IPS-18a (cell line): ENCODE measurements around the gene RBM28.

ENCODE experiments used
- H3K27ac ChIP-seq: one replicate; pipeline ENCODE4 v1.5.1; 2013; ENCODE audit warnings: low read length
- H3K27me3 ChIP-seq: one replicate; pipeline ENCODE4 v1.6.1; 2013; ENCODE audit warnings: mild to moderate bottlenecking, low read length; ENCODE audit not compliant: control insufficient read depth, insufficient read depth
- H3K36me3 ChIP-seq: one replicate; pipeline ENCODE4 v1.6.1; 2013; ENCODE audit warnings: low read depth, low read length; ENCODE audit not compliant: control insufficient read depth
- H3K4me1 ChIP-seq: one replicate; pipeline ENCODE4 v1.6.1; 2013; ENCODE audit warnings: low read depth, low read length; ENCODE audit not compliant: control insufficient read depth
- H3K4me3 ChIP-seq: one replicate; pipeline ENCODE4 v1.5.1; 2013; ENCODE audit warnings: low read length
- H3K9ac ChIP-seq: one replicate; pipeline ENCODE4 v1.6.1; 2013; ENCODE audit warnings: mild to moderate bottlenecking, low read length, moderate library complexity
- H3K9me3 ChIP-seq: one replicate; pipeline ENCODE4 v1.6.1; 2013; ENCODE audit warnings: low read depth, low read length; ENCODE audit not compliant: control insufficient read depth

RBM28 gene

DNA sequence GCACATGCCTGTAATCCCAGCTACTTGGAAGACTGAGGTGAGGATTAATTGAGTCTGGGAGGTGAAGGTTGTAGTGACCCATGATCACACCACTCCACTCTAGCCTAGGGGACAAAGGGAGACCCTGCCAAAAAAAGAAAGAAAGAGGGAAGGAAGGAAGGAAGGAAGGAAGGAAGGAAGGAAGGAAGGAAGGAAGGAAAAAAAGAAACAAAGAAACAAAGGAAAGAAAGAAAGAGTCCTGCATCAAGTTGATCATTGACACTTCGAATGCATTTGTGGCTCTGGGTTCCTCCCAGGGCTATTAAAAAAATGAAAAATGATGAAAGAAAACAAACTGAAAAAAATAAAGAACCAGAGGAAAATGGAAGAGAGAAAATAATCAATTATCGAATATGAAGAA is 21.7 kb upstream of the RBM28 start:
- H3K4me1 ChIP-seq, result no peaks in the 10 kb centered on the region
- H3K9me3 ChIP-seq, result no peaks in the 10 kb centered on the region
- H3K27me3 ChIP-seq, result peaks cover 70% of the 10 kb centered on the region
- no peak overlapping the region for H3K27ac ChIP-seq
- no peak overlapping the region for H3K9ac ChIP-seq
- no peak overlapping the region for H3K4me3 ChIP-seq
- H3K36me3 ChIP-seq, result no peaks in the 10 kb centered on the region

DNA sequence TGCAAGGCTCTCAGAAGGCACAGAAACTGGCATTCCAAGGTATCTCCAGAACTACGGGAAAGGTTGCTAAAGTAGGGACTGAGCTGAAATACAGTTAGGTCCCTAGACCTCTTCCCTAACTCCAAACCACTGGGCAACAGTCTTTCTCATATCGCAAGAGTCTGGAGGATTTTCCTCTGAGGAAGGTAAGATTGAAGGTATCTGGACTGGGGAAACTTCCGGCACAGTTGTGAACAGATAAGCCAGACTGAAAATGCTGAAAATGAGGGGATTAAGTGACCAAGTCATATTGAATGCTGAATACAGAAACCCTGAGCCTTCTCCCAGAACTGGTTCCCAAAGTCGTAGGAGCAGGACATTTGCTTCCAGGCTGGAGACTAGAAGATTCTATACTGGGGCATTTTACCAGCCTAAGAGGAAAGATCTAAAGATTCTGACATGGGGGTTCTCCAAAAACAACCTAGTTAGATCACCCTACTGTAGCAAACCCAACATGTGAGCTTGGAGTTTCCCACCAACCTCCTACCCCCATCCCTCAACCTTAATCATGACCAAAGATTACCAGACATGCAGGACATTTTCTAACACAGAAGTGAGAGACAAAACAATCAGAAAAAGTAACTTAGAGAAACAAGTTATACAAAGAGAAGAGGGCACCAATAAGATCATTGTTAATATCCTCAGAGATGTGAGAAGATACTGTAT is 20.6 kb upstream of the RBM28 start:
- no peaks in the 10 kb centered on the region for H3K9me3 ChIP-seq
- peaks cover 3% of the 10 kb centered on the region for H3K4me1 ChIP-seq
- H3K27ac ChIP-seq, result no peak overlapping the region
- no peaks in the 10 kb centered on the region for H3K36me3 ChIP-seq
- H3K9ac ChIP-seq, result no peak overlapping the region
- no peak overlapping the region for H3K4me3 ChIP-seq
- peaks cover 82% of the 10 kb centered on the region for H3K27me3 ChIP-seq

DNA sequence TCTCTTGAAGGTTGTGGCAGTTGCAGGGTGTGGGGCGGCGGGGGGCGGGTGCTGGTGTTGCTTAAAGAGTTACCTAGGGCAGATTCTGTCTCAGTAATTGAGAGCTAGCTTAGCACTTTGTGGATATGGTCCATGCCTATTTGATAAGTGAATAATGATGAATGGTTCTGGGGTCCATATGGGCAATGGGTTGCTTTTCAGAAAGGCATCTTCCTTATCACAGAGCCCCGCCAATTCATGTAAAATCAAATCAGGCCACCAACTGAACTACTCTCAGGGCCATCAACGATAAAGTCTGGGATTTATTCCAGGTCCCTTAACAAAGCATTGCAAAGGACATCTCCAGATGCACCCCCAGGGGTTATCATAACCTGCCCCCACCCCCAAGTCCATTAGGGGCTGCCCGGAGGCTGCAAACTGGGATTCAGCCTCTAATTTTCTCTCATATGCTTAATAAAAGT is 19.6 kb upstream of the RBM28 start:
- Histone ChIP-seq H3K9me3 (no peaks in the 10 kb centered on the region), H3K9ac (no peak overlapping the region), H3K27me3 (peaks cover 92% of the 10 kb centered on the region), H3K27ac (no peak overlapping the region), H3K36me3 (no peaks in the 10 kb centered on the region), H3K4me3 (no peak overlapping the region), H3K4me1 (peaks cover 3% of the 10 kb centered on the region)

DNA sequence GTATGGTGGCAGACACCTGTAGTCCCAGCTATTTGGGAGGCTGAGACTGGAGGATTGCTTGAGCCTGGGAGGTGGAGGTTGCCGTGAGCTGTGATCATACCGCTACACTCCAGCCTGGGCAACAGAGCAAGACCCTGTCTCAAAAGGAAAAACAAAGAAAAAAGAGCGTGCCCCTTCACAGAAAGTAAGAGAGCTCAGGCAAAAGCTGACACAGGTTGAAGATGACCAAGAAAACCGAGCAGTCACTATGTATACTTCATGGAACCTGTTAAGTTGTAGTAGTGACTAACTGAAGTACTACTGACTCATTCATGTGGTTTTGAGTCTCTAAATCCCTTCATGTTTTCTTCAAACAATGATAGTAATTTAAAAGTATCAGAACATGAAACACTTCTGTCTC is 19.0 kb upstream of the RBM28 start:
- peaks cover 98% of the 10 kb centered on the region for H3K27me3 ChIP-seq
- H3K27ac ChIP-seq, result no peak overlapping the region
- no peaks in the 10 kb centered on the region for H3K36me3 ChIP-seq
- no peaks in the 10 kb centered on the region for H3K9me3 ChIP-seq
- no peak overlapping the region for H3K4me3 ChIP-seq
- H3K4me1 ChIP-seq, result peaks cover 3% of the 10 kb centered on the region
- H3K9ac ChIP-seq, result no peak overlapping the region

DNA sequence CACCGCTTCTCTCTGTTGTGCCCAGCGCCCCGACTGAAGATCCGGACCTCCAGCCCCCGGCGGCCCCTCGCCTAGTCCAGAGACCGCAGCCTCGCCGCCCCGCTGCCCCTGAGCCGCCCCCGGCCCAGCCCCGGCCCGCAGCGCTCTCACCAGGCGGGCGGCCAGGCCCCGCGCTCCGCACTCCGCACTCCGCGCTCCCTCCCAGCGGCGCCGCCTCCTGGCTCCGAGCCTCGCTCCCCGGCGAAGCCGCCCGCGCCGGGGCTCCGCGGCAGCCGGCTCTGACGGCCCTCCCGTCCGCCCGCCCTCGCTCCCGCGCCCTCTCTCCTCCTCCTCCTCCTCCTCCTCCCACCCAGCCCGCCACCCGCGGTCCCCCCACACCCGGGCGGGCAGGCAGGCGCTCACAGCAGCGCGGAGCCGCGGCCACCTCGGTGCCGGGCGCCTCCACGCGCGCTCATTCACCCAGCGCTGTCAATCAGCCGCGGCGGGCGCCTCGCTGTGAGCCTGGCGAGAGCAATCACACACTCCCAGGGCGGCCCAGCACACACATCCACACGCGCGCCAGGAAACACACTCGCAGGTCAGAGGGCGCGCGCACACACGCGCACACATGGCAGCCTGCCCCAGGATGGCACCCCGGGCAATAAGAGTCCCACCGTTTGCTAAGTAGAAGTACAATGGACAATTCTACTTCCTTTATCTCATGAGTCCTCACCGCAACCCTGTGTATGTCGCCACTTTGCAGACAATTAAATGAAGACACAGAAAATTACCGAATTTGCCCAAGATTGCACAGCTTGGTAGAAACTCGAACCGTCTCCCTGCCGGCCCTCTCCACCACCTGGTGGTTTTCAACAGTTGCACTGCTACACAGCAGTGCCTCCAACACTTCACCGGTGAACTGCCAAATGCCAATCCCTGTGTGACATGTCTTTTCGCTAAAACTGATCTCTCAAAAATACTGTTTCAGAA is 18.0 kb upstream of the RBM28 start, which contains the start of gene PRRT4:
Gene PRRT4, minus strand, starts transcription at position 280 of the 969 bp plus-strand sequence.
- Histone ChIP-seq H3K4me3 (peak within 1 kb of the TSS; percentile 63), H3K27ac (no peak within 1 kb of the TSS), H3K27me3 (peaks cover 91% of the 10 kb centered on the region)

DNA sequence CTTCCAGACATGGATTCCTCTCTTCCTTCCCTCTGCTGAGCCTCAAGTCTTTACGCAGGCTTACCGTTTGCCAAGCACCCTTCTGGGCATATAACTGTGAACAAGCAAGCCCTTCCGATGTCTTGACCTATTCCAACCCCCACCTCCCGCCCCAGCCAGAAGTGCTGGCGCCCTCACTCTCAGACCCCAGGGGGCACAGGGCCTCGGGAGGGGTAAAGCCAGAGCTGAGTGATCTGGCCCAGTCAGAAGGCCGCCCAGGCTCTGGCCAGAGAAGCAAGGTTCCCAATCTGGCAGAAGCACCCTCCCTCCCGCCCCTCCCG is 16.6 kb upstream of the RBM28 start:
- Histone ChIP-seq H3K27me3 (peaks cover 77% of the 10 kb centered on the region), H3K4me1 (peaks cover 3% of the 10 kb centered on the region), H3K36me3 (no peaks in the 10 kb centered on the region), H3K27ac (no peak overlapping the region), H3K9me3 (no peaks in the 10 kb centered on the region), H3K4me3 (peak overlapping the region; percentile 51), H3K9ac (no peak overlapping the region)

More for the DNA sequence above, 18.0 kb upstream of the RBM28 start, which contains the start of gene PRRT4:
- no peaks in the 10 kb centered on the region for H3K9me3 ChIP-seq
- H3K4me1 ChIP-seq, result peaks cover 3% of the 10 kb centered on the region
- H3K36me3 ChIP-seq, result no peaks in the 10 kb centered on the region
- no peak within 1 kb of the TSS for H3K9ac ChIP-seq

DNA sequence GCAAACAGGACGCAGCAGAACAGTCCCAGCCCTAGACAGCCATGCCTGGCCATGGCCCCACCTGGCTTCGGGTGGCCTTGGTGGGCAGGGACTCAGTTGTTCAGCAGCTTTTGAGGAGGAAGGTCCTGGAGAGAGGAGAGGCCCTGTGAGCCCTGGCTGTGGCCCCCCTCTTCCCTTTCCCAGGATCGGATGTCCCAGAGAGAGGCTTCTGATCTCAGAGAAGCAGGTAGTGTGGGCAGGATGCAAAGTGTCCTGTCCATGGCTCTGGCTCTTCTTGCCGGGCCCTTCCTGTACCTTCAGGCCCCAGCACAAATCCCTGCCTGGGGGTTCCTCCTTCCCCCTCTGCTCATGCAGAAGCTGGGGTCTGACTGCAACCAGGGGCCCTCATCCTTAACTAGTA is 16.2 kb upstream of the RBM28 start:
- no peak overlapping the region for H3K27ac ChIP-seq
- H3K4me3 ChIP-seq, result no peak overlapping the region
- H3K36me3 ChIP-seq, result no peaks in the 10 kb centered on the region
- H3K9ac ChIP-seq, result no peak overlapping the region
- H3K9me3 ChIP-seq, result no peaks in the 10 kb centered on the region
- peaks cover 73% of the 10 kb centered on the region for H3K27me3 ChIP-seq
- H3K4me1 ChIP-seq, result peaks cover 3% of the 10 kb centered on the region

DNA sequence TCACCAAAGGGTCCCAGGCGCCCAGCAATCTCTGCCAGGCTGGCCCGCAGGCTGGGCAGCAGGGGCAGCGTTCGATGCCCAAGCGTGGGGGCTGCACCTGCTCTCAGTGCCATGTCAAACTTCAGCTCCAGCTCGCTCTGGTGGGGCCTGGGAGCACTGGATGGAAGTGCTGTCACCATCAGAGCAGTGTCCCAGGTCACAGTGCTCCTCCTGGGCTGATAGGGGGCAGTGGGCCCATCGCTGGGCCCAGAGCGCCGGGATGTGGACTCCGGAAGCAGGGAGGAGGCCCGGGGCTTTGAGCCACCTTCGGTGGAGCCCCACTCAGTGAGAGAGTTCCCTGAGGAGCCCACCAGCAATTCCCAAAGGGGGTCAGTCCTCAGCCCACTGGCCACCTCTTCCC is 15.6 kb upstream of the RBM28 start:
- peaks cover 3% of the 10 kb centered on the region for H3K4me1 ChIP-seq
- no peak overlapping the region for H3K4me3 ChIP-seq
- no peak overlapping the region for H3K9ac ChIP-seq

DNA sequence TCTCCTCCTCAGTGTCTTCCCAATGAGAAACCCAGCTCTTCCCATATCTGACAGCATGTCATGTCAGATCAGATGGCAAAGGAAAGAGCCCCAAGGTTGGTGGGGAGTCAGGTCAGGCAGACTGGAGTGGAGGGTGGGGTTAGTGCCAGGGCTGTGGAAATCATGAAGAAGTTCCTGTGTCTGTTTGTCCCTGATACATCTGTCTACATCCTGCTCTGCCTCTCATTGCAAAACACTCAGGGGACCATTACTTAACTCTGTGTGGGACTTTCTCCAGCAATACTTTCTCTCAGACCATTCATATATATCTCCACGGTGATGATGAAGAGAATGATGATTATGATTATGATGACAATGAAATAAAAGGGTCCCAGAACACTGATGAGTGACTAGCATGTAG is 14.5 kb upstream of the RBM28 start:
- H3K27ac ChIP-seq, result no peak overlapping the region
- H3K9ac ChIP-seq, result no peak overlapping the region
- H3K4me1 ChIP-seq, result peaks cover 3% of the 10 kb centered on the region
- H3K9me3 ChIP-seq, result no peaks in the 10 kb centered on the region
- H3K27me3 ChIP-seq, result peaks cover 67% of the 10 kb centered on the region
- no peaks in the 10 kb centered on the region for H3K36me3 ChIP-seq
- no peak overlapping the region for H3K4me3 ChIP-seq

More for the DNA sequence above, 15.6 kb upstream of the RBM28 start:
- H3K27ac ChIP-seq, result no peak overlapping the region
- H3K36me3 ChIP-seq, result no peaks in the 10 kb centered on the region
- no peaks in the 10 kb centered on the region for H3K9me3 ChIP-seq
- H3K27me3 ChIP-seq, result peaks cover 67% of the 10 kb centered on the region

DNA sequence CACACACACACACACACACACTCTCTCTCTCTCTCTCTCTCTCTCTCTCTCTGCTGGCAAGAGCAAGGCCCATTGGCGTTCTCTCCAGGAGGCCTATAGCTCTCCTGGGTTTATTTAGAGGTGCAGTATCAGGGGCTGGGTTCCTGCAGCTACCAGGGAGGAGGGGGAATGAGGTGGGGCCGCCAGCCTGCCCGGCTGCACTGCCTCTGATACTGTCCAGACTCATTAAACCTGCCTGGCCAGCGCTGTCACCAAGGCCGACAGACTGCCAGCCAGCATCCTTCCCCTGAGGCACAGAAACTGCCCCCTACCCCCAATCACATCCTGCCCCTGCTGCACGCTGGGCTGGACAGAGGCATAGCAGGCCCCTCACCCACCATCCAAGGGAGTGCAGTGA is 13.5 kb upstream of the RBM28 start:
- no peaks in the 10 kb centered on the region for H3K36me3 ChIP-seq
- peaks cover 67% of the 10 kb centered on the region for H3K27me3 ChIP-seq
- peaks cover 3% of the 10 kb centered on the region for H3K4me1 ChIP-seq
- no peak overlapping the region for H3K4me3 ChIP-seq
- no peaks in the 10 kb centered on the region for H3K9me3 ChIP-seq
- no peak overlapping the region for H3K27ac ChIP-seq
- H3K9ac ChIP-seq, result no peak overlapping the region

DNA sequence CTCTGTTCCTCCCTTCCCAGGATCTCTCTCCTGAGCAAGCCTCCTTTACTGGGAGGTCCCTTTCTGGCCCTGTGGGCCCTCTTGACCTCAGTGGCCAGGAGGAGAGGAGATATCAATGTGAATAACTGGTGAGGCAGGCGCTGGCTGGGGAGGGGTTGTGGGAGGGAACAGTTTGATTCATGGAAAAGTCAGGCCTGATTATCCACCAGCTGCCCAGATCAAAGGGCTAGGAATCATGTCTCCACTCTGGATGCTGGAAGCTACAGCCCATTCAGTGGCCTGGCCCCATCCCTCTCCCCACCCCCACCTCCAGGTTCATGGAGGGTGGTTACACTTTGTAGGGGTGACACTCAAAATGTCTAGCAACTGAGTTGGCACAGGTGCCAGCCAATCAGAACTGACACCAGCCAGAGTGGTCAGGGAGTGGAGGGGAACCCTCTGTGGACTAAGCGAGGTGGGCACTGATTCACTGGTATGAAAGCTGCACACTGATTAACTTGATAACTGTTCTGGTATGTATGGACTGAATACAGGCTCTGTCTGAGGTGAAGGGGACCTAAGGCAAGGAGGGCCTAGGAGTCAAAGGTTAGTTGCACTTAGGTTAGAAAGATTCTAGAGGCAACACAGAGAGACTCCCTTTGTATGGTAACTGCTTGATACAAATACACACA is 13.0 kb upstream of the RBM28 start:
- H3K9ac ChIP-seq, result no peak overlapping the region
- H3K9me3 ChIP-seq, result no peaks in the 10 kb centered on the region
- peaks cover 3% of the 10 kb centered on the region for H3K4me1 ChIP-seq
- H3K27me3 ChIP-seq, result peaks cover 63% of the 10 kb centered on the region
- no peak overlapping the region for H3K4me3 ChIP-seq
- H3K36me3 ChIP-seq, result no peaks in the 10 kb centered on the region
- H3K27ac ChIP-seq, result no peak overlapping the region
